ENCODE measurements around the gene PTMS.

Gene PTMS

GRCh38 chr12:6771509-6772330 lies 5.6 kb downstream of the PTMS start:
- no peak for DNase-seq (ENCODE audit: low read depth in 2 of 2)

GRCh38 chr12:6772331-6772695 lies 6.2 kb downstream of the PTMS start, which contains the start of gene LAG3:
TSS of gene LAG3 (plus strand) at chr12:6772520. CDS start at chr12:6772853, 333 bp downstream.
- peak in 1 of 2 donors; percentile 64 for DNase-seq (ENCODE audit: low read depth in 2 of 2)

- DNase-seq (ENCODE audit: low read depth in 2 of 2), result no peak
Observed at GRCh38 chr12:6772726-6773589, 6.8 kb downstream of the PTMS start.

GRCh38 chr12:6773590-6774351 lies 7.6 kb downstream of the PTMS start:
- DNase-seq (ENCODE audit: low read depth in 2 of 2), result no peak

GRCh38 chr12:6774499-6775062 lies 8.4 kb downstream of the PTMS start:
- no peak for DNase-seq (ENCODE audit: low read depth in 2 of 2)

GRCh38 chr12:6775185-6776174 lies 9.3 kb downstream of the PTMS start:
- no peak for DNase-seq (ENCODE audit: low read depth in 2 of 2)

- no peak for DNase-seq (ENCODE audit: low read depth in 2 of 2)
Observed at GRCh38 chr12:6777386-6777785, 11.2 kb downstream of the PTMS start.

- no peak for DNase-seq (ENCODE audit: low read depth in 2 of 2)
Observed at GRCh38 chr12:6778217-6778573, 12.0 kb downstream of the PTMS start.

GRCh38 chr12:6778574-6779550 lies 12.7 kb downstream of the PTMS start:
- DNase-seq (ENCODE audit: low read depth in 2 of 2), result peak; percentile 86 to 90

GRCh38 chr12:6779708-6780432 lies 13.7 kb downstream of the PTMS start:
- DNase-seq (ENCODE audit: low read depth in 2 of 2), result no peak

- no peak for DNase-seq (ENCODE audit: low read depth in 2 of 2)
Observed at GRCh38 chr12:6780573-6780972, 14.4 kb downstream of the PTMS start.

GRCh38 chr12:6782119-6782518 lies 16.0 kb downstream of the PTMS start:
- DNase-seq (ENCODE audit: low read depth in 2 of 2), result no peak

GRCh38 chr12:6782850-6783566 lies 16.8 kb downstream of the PTMS start:
- no peak for DNase-seq (ENCODE audit: low read depth in 2 of 2)

GRCh38 chr12:6783828-6784227 lies 17.7 kb downstream of the PTMS start:
- DNase-seq (ENCODE audit: low read depth in 2 of 2), result no peak

- no peak for DNase-seq (ENCODE audit: low read depth in 2 of 2)
Observed at GRCh38 chr12:6784296-6784695, 18.1 kb downstream of the PTMS start.

- DNase-seq (ENCODE audit: low read depth in 2 of 2), result no peak
Observed at GRCh38 chr12:6784761-6785160, 18.6 kb downstream of the PTMS start.

GRCh38 chr12:6786416-6787094 lies 20.4 kb downstream of the PTMS start:
- no peak for DNase-seq (ENCODE audit: low read depth in 2 of 2)

Measured in stimulated activated CD4-positive, alpha-beta T cell treated with anti-CD3 and anti-CD28 coated beads, Interleukin-4, amount 100 ng/mL, for 48 hours (primary cell).